Osteoblast (primary cell): ENCODE results near the gene FAM13A. TPM values are rescaled to one million over a fixed set of nuclear protein-coding genes. Genes with fewer than 3 reads are reported as not detected.

Experiments
- DNase-seq: peaks from one replicate; pipeline ENCODE4 v3.0.0; 2011; ENCODE audit warnings: low spot score, mixed read lengths; ENCODE audit not compliant: insufficient read length; ENCODE audit errors: missing footprints
- H2AFZ ChIP-seq: 2 replicates; pipeline ENCODE4 v1.6.0; 2011; ENCODE audit warnings: mild to moderate bottlenecking, low read length
- H3K27ac ChIP-seq: 2 replicates; pipeline ENCODE4 v1.5.1; 2011; ENCODE audit warnings: mild to moderate bottlenecking, low read depth, low read length, moderate library complexity
- H3K27me3 ChIP-seq: 2 replicates; pipeline ENCODE4 v1.6.0; 2012; ENCODE audit warnings: mild to moderate bottlenecking, control low read depth, inconsistent platforms, low read length, moderate library complexity; ENCODE audit not compliant: insufficient read depth
- H3K36me3 ChIP-seq: 2 replicates; pipeline ENCODE4 v1.5.1; 2011; ENCODE audit warnings: mild to moderate bottlenecking, low read length, control low read depth, moderate library complexity; ENCODE audit not compliant: insufficient read depth
- H3K4me1 ChIP-seq: 2 replicates; pipeline ENCODE4 v1.5.1; 2011; ENCODE audit warnings: mild to moderate bottlenecking, low read length, control low read depth, moderate library complexity; ENCODE audit not compliant: insufficient read depth
- H3K4me2 ChIP-seq: 2 replicates; pipeline ENCODE4 v1.6.0; 2011; ENCODE audit warnings: mild to moderate bottlenecking, low read length; ENCODE audit not compliant: insufficient read depth
- H3K4me3 ChIP-seq: fragments of 200-600 bp; sonication (generic); 3 replicates; pipeline ENCODE4 v1.5.1; 2012; ENCODE audit warnings: mild to moderate bottlenecking, low read length, inconsistent platforms; ENCODE audit not compliant: insufficient read depth
- H3K79me2 ChIP-seq: 2 replicates; pipeline ENCODE4 v1.6.0; 2012; ENCODE audit warnings: mild to moderate bottlenecking, low read length, control low read depth, inconsistent platforms; ENCODE audit not compliant: insufficient read depth
- H3K9me3 ChIP-seq: 2 replicates; pipeline ENCODE4 v1.5.1; 2011; ENCODE audit warnings: low read depth, low read length, control low read depth
- H4K20me1 ChIP-seq: 2 replicates; pipeline ENCODE4 v1.6.0; 2012; ENCODE audit warnings: mild to moderate bottlenecking, low read length, control low read depth; ENCODE audit not compliant: insufficient read depth
- CTCF ChIP-seq: IDR thresholded peaks from 2 replicates; pipeline ENCODE4 v1.5.1; 2011; ENCODE audit warnings: mild to moderate bottlenecking, low read depth, low read length, moderate library complexity; ENCODE audit errors: extremely low read depth
- total RNA-seq: library from RNA; depleted of rRNA; stranded (reverse); fragments of >200 nt; gene quantifications from 2 replicates; pipeline ENCODE4 v1.2.3, GENCODE V29; 2012

Gene FAM13A
- total RNA-seq, 1 donor: 18.8 TPM

DNA sequence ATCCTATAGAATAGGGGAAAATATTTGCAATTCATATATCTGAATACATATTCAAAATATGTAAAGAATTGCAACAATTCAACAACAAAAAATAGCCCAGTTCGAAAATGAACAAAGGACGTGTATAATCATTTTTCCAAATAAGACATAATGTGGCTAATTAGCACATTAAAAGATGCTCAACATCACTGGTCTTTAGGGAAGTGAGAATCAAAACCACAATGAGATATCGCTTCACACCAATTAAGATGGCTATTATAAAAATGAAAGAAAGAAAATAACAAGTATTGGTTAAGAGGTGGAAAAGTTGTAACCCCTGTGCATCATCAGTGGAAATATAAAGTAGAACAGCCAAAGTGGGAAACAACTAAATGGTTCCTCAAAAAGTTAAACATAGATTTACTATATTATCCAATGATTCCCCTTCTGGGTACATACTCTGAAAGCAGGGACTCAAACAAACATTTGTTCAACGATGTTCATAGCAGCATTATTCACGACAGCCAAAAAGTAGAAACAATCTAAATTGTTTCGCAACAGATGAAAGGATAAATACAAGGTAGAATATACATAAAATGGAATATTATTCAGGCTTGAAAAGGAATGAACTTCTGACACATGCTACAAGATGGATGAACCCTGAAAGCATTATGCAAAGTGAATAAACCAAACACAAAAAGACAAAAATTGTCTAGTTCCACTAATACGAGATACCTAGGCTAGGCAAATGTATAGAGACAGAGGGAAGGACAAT lies 12.7 kb downstream of the FAM13A start:
- Histone ChIP-seq H3K9me3 (no peaks in the 10 kb centered on the region), H3K79me2 (peaks cover 2% of the 10 kb centered on the region), H3K27me3 (no peaks in the 10 kb centered on the region), H2AFZ (no peak overlapping the region), H4K20me1 (peaks cover 3% of the 10 kb centered on the region), H3K4me3 (no peak overlapping the region), H3K36me3 (no peaks in the 10 kb centered on the region), H3K27ac (no peak overlapping the region), H3K4me1 (no peaks in the 10 kb centered on the region), H3K4me2 (no peak overlapping the region)
- TF ChIP-seq CTCF: no peak
- no peak for DNase-seq

DNA sequence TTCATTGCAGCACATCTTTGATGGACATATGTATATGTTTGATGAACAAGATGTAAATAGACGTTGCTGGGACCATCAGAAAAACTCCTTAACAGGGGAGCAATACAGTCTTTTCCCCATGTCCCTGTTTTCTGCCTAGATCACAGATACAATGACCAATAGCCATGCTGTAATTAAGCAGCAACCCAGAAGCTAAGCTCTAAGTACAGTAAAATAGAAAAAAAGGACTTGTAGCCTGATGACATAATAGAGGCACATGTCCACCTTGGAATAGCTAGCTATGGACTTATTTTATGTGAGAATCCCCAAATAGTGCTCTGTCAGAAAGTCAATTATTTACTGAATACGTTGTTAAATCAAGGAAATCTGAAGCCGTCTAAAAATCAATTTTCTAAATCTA lies 14.9 kb downstream of the FAM13A start:
- no peak overlapping the region for H3K4me3 ChIP-seq
- no peak overlapping the region for H3K4me2 ChIP-seq
- H3K27ac ChIP-seq: no peak overlapping the region
- no peaks in the 10 kb centered on the region for H3K27me3 ChIP-seq
- TF ChIP-seq CTCF: no peak
- peaks cover 3% of the 10 kb centered on the region for H4K20me1 ChIP-seq
- H2AFZ ChIP-seq: no peak overlapping the region
- no peaks in the 10 kb centered on the region for H3K79me2 ChIP-seq
- no peaks in the 10 kb centered on the region for H3K9me3 ChIP-seq
- no peak for DNase-seq
- no peaks in the 10 kb centered on the region for H3K36me3 ChIP-seq
- no peaks in the 10 kb centered on the region for H3K4me1 ChIP-seq

DNA sequence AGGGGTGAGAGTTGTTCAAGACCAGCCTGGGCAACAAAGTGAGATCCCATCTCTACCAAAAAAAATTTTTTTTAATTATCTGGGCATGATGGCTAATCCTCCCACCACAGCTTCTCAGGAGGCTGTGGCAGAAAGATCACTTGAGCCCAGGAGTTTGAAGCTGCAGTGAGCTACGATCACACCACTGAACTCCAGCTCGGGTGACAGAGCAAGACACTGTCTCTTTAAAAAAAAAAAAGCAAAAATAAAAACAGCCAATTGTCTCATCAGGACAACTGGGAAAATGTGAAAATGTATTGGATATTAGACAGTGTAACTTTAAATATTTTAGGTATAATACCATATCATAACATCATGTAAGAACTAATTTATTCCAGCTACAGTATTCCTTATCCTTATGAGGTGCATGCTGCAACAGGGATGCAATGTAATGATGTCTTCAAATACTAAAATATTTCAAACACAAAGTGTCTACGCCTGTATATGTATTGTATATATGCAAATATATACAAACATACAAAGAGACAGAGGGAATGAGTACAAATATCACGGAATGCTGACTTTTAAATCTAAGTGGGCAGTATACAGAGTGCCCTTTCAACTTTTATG lies 17.2 kb downstream of the FAM13A start:
- H2AFZ ChIP-seq: no peak overlapping the region
- H4K20me1 ChIP-seq: peaks cover 3% of the 10 kb centered on the region
- no peak overlapping the region for H3K4me2 ChIP-seq
- no peaks in the 10 kb centered on the region for H3K4me1 ChIP-seq
- H3K4me3 ChIP-seq: no peak overlapping the region
- no peak overlapping the region for H3K27ac ChIP-seq
- H3K79me2 ChIP-seq: no peaks in the 10 kb centered on the region
- no peak for TF ChIP-seq CTCF
- DNase-seq: no peak
- H3K36me3 ChIP-seq: no peaks in the 10 kb centered on the region
- no peaks in the 10 kb centered on the region for H3K27me3 ChIP-seq
- H3K9me3 ChIP-seq: no peaks in the 10 kb centered on the region

- no peak overlapping the region for H2AFZ ChIP-seq
- H4K20me1 ChIP-seq: peaks cover 2% of the 10 kb centered on the region
- no peaks in the 10 kb centered on the region for H3K36me3 ChIP-seq
- no peak for TF ChIP-seq CTCF
- H3K27me3 ChIP-seq: no peaks in the 10 kb centered on the region
- no peak overlapping the region for H3K4me2 ChIP-seq
- no peak for DNase-seq
- no peaks in the 10 kb centered on the region for H3K79me2 ChIP-seq
- H3K4me3 ChIP-seq: no peak overlapping the region
- H3K27ac ChIP-seq: no peak overlapping the region
- H3K4me1 ChIP-seq: no peaks in the 10 kb centered on the region
- no peaks in the 10 kb centered on the region for H3K9me3 ChIP-seq
Observed at GRCh38 chr4:89036535-89036934, 20.4 kb downstream of the FAM13A start.
